NCI-H748 treated with DMSO at 0.1 percent for 48 hours (cell line): ENCODE results near the gene TSPAN32.
"Not testable (repeated sequence)": the region's sequence is repeated elsewhere in the genome, so short reads cannot be mapped to it uniquely, and the experiment has no call there.

Source experiments
- DNase-seq: peaks from one replicate; lab custom pipeline; 2025; lab: John Stamatoyannopoulos, UW

Gene TSPAN32

DNA sequence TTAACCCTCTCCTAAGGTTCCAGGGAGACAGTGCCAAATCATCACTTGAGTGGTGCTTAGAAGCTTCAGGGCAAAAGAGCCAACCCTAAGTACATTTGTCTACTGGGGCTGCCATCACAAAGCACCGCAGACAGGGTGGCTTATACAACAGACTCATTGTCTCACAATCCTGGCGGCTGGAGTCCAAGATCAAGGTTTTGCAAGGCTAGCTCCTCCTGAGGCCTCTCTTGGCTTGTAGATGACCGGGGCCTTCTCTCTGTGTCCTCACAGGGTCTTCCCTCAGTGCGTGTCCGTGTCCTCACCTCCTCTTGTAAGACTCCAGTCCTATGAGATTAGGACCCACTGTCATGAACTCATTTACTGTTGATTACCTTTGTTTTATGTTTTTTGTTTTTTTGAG is 41.2 kb downstream of the TSPAN32 start:
- DNase-seq: no peak

DNA sequence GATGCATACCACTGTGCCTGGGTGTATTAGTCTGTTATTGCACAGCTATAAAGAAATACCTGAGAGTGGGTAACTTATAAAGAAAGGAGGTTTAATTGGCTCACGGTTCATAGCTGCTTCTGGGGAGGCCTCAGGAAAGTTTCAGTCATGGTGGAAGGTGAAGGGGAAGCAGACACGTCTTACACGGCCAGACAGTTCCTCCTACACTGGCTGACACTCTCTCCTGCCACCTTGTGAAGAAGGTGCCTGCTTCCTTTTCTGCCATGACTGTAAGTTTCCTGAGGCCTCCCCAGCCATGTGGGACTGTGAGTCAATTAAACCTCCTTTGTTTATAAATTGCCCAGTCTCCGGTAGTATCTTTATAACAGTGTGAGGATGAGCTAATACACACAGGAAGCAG is 41.7 kb downstream of the TSPAN32 start:
- no peak for DNase-seq

DNA sequence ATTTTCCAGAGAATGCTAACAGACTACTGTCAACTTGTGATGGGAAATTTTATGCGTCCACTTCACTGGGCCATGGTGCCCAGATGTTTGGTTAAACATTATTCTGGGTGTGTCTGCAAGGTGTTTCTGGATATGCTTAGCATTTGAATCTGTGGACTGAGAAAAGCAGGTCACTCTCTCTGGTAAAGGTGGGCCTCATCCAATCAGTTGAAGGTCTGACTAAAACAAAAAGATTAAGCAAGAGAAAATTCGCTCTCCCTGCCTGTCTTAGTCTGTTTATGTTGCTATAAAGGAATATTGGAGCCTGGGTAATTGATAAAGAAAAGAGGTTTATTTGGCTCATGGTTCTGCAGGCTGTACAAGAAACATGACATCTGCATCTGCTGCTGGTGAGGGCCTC is 43.2 kb downstream of the TSPAN32 start:
- DNase-seq: no peak

DNA sequence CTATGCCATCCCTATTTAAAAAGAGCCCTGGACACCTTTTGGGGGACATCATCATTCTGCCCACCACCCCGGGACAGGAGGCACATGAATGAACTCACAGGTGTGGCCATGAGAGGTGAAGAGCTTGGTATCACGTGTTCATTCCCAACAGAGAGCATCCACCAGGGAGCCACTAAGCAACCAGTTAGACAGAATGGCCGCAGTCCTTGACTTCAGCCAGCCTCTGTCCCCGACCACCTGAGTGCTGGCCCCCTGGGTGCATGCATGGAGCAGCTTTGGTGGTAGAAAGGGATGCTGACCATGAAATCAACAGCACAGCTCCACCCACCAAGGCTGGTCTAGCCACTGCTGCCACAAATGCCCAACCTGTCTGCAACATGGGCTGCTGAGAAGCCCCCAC is 44.2 kb downstream of the TSPAN32 start:
- no peak for DNase-seq

DNA sequence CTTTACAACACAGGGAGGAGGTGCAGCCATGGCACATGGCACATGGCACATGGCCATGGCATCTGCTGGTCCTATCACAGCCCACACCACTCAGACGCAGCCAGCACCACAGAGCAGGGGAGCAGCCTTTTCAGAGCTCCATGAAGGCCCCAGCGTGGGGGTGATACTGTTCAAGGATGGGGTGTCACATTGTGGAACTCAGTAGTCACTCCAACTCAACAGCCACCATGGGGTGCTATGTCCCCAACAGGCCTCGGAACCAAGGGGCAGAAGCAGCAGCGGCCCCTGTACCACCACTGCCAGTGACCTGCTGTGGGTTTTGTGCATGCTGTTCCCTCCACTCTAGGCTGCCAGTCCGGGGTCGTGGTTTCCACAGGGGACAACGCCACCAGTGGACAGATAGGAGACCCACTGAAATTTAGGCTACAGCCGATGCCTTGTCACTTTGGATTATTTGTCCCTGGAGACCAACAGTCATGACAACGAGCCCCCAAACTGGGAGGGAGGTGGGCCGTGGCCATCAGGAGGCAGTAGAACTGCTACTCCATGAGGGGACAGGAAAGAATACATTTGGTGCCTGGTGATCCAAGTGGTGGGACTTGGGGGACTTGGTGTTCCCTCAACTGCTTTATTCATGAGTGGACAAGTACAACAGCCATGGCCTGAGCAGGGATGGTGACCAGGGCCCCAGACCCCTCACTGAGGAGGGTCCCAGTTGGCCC is 44.9 kb downstream of the TSPAN32 start:
- no peak for DNase-seq

DNA sequence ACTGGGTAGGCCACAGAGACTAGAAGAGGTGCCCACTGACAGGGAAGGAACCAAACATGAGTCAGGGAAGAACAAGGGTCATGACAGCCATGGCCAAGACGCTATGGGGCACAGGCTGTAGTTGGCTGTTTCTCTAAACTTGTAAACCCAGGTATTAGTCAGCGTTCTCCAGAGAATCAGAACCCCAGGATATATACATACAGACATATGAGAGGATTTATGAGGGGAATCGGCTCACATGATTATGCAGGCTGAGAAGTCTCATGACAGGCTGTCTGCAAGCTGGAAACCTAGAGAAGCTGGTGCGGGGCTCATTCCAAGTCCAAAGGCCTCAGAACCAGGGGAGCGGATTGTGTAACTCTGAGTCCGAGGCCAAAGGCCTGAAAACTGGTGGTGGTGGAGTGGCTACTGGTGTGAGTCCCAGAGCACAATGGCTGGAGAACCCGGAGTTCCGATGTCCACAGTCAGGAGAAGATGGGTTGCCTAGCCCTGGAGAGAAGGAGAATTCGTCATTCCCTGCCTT is 45.6 kb downstream of the TSPAN32 start:
- DNase-seq: no peak

DNA sequence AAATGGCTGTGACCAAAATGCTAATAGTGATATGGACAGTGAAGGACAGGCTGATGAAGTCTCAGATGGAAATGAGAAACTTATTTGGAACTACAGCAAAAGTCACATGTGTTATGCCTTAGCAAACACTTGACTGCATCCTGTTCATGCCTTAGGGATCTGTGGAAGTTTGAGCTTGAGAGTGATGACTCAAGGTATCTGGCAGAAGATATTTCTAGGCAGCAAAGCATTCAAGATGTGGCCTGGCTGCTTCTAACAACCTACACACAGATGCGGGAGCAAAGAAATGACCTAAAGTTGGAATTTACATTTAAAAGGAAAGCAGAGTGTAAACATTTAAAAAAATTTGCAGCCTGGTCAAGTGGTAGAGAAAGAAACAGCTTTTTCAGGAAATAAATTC is 47.2 kb downstream of the TSPAN32 start:
- no peak for DNase-seq

DNA sequence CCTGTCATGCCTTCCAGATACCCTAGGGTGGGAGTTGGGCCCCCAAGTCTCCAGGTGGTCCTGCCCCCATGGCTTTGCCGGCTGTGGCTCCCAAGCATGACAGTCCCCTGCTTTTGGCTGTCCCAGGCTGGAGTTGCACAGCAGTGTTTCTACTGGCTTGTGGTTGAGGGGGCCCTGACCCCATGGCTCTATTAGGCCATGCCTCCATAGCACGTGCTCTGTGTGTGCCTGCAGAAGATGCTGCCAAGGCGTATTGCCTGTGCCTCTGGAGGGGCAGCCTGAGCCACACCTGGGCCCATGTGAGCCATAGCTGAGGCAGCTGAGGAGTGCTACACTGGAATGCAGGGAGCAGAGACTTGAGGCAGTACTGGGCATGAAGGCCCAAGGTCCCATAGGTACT is 49.9 kb downstream of the TSPAN32 start:
- DNase-seq: no peak

DNA sequence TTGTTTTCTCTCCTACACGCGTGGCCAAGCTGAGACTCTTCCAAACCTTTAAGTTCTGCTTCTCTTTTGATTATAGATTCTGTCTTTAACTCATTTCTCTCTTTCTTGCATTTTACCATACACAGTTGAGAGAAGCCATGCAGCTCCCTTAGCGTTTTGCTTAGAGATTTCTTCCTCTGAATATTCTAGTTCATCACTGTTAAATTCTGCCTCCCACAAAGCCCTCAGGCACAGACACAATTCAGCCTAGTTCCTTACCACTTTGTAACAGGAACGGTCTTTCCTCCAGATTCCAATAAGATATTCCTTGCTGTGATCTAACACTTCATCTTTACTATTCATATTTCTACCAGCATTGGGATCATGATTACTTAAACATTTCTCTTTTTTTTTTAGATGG is 50.6 kb downstream of the TSPAN32 start:
- DNase-seq: no peak

DNA sequence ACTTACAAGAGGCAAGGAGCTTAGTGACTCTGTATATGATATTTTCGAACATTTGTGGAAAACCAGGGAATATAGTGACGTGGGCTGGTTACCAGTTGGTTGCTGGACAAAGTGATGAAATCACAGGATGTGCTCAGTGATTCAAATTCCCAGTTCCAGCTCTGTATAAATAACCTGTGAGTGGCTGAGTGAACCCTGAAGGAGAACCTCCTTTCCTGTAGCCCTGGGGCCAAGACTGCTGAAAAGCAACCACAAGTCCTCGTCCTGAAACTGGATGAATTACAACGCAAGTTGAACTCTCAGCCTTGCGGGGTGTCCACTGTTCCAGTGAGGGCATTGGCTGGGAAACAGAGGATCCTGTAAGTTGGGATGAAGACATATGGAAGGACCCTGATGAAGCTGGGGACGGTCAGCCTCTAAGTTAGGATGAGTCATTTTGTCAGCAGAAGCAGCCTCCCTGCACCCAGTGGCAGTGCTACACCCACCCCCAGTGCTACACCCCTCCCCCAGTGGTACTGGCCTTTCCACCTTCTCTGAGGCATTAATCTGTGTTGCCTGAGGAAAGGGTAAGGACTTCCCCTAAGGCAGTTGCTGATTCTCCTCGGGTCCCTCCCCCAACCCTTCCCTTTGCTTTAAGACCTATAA is 53.3 kb downstream of the TSPAN32 start:
- DNase-seq: no peak

DNA sequence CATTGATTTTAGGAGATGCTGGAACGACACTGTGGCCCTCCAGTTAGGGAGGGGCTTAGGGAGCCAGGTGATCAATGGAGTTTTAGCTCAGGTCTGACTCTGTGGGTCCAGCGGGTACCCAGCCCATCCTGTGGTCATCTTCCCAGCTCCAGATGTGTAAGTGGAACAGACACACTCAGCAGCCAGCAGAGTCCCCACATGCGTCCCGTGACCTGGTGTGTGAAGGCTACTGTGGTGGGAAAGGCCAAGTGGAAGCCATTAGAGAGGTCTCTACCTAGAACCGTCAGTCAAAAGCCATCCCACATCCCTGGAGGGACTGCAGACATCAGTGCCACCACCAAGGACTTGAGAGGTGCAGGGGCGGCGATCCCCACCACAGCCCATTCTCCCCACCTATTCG is 55.4 kb downstream of the TSPAN32 start:
- no peak for DNase-seq

DNA sequence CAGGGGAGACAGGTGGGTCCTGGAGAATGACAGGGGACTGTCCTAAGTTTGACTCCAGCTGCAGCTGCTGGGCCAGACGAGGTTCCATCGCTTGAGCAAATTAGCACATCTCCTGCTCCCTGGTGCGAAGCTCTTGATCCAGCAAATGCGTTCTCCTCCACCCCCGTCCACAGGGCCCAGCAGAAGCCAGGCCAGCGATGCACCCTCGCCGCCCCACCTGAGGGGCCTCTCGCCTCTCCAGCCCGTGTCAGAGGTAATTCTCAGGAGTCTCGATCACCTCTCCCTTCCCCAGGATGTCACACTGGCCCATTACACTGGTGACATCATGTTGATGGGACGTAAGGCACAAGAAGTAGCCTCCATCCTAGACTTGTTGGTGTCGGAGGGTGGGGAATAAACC is 55.8 kb downstream of the TSPAN32 start:
- DNase-seq: not testable (repeated sequence)

DNA sequence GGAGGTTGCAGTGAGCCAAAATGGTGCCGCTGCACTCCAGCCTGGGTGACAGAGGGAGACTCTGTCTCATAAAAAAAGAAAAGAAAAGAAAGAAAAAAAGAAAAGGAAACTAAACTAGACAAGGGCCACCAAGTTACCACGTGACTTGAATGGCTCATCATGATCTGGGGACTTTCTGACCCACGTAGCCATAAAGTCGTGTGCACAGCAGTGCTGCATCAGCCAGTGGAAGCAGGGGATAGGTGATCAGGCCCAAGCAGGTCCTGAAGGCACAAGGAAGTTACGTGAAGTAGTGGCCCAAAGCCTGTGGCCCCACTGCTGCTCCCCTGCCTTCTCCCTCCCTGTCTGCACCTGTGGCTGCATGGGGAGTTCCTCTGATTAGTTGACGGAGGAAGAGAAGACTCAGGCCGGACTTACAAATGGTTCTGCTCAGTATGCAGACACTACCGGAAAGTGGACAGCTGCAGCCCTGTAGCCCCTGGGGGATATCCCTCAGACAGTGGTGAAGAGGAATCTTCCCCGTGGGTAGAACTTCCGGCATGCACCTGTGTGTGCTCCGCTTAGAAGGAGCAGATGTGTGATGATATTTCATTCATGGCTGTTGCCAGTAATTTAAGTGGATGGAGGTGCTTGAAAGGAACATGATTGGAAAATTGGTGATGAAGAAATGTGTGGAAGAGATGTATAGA is 57.1 kb downstream of the TSPAN32 start:
- DNase-seq: no peak

DNA sequence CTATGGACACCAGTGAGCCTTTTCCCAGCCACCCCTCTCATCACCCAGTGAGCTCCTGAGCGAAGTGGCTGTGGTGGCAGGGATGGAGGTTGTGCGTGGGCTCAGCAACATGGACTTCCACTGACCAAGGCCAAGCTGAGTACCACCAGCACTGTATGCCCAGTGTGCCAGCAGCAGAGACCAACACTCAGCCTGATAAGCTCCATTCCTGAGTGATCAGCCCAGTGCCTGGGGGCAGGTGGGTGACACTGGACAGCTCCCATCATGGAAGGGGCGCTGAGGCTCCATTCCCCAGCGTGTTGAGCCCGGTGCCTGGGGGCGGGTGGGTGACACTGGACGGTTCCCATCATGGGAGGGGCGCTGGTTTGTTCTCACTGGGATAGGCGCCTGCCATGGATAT is 57.7 kb downstream of the TSPAN32 start:
- no peak for DNase-seq

DNA sequence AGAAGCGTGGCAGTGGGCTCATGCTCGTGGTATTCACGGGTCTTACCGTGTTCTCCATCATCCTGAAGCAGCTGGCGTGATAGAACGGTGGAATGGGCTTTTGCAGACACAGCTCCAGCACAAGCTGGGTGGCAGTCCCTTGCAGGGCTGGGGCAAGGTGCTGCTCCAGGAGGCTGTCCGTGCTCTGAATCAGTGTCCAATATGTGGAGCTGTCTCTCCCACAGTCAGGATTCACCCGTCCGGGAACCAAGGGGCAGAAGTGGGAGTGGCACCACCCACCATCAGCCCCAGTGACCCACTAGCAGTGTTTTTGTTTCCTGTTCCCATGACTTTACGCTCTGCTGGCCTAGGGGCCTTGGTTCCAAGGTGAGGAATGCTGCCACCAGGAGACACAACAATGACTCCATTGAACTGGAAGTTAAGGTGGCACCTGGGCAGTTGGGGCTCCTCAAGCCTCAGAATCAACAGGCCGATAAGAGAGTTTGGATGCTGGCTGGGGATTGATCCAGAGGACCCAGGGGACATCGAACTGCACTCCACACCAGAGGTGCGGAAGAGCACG is 58.3 kb downstream of the TSPAN32 start:
- DNase-seq: no peak

DNA sequence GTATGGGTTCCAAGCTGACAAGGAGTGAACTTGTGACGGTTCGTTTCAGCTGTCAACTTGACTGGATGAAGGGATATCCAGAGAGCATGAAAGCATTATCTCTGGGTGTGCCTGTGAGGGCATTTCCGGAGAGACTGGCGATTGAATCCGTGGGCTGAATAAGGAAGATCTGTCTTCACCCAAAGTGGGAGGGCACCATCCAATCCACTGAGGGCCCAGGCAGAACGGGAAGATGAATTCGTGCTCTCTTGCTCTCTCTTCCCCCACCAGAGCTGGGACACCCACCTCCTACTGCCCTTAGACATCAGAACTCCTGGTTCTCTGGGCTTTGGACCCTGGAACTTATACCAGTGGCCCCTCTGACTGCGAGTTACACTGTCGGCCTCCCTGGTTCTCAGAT is 59.8 kb downstream of the TSPAN32 start:
- DNase-seq: no peak

DNA sequence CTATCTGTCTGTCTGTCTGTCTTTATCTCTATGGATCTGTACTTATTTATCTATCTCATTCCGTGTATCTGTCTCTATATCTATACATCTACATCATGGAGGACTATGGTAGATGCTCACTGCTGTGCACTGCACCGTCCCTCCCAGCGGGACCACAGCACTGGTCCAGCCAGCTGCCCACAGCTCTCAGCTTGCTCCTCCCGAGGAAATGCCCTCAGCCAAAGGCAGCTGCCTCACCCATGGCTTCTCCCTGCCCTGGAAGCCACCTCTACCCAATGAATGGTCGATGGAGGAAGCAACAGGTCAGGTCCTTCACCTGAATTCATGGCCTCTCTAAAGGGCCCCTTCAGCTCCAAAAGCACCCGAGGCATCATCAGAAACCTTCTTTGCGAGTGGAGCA is 60.6 kb downstream of the TSPAN32 start:
- DNase-seq: no peak

DNA sequence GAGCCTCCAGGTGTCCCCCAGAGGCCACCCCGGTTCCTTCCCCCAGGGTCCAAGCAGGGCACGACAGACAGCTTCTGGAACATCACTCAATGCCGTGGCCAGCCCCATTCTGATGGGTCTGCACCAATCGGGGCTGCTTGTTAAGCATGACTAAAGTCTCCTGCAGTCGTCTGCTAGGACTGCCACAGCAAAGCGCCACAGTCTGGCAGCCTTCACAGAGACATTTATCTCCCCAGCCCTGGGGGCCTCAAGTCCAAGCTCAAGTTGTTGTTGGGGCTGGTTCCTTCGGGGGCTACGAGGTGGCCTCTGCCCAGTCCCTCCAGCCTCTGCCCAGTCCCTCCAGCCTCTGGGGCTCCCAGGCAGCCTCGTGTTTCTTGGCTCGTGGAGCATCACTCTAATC is 61.3 kb downstream of the TSPAN32 start:
- DNase-seq: no peak

DNA sequence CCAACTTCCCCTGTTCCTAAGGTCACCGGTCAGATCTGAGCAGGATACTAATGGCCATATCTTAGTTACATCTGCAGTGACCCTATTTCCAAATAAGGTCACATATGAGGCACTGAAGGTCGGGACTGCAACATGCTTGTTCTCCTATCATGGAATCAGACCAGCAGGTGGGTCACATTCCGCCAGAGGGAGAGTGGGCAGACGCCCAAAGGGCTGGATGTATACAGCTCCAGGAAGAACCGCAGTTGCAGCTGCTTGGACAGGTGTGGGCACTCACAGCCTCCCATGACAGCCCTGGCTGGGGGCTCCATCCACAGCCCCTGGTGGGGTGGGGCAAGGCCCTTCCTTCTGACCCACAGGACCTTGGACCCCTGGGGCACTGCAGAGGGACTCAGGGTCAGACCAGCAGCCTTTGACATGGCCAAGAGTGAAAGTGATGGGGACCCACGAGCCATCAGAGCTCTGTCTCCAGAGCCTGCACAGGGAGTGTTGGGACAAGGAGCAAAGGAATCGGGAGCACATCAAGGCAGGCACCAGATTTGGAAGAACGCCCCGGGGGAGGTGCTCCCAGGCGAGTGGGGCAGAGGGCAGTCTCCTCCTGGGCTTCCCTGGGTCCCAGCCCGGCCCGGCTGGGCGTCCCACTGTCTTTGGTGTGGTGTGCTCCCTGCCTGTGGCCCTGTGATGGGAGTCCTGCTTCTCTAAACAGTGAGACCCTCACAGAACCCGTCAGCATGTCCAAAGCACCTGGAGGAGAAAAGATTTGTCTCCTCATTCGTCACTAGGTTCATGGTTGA is 62.0 kb downstream of the TSPAN32 start:
- DNase-seq: no peak

DNA sequence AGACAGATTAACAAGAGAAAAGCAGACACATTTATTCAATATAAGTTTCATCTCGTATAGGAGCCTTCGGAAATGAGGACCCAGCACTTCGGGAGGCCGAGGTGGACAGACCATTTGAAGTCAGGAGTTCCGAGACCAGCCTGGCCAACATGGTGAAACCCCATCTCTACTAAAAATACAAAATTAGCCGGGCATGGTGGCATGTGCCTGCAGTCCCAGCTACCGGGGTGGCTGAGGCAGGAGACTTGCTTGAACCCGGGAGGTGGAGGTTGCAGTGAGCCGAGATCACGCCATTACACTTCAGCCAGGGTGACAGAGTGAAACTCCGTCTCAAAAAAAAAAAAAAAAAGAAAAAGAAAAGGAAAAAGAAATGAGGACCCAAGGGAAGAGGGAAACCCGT is 62.6 kb downstream of the TSPAN32 start:
- not testable (repeated sequence) for DNase-seq

DNA sequence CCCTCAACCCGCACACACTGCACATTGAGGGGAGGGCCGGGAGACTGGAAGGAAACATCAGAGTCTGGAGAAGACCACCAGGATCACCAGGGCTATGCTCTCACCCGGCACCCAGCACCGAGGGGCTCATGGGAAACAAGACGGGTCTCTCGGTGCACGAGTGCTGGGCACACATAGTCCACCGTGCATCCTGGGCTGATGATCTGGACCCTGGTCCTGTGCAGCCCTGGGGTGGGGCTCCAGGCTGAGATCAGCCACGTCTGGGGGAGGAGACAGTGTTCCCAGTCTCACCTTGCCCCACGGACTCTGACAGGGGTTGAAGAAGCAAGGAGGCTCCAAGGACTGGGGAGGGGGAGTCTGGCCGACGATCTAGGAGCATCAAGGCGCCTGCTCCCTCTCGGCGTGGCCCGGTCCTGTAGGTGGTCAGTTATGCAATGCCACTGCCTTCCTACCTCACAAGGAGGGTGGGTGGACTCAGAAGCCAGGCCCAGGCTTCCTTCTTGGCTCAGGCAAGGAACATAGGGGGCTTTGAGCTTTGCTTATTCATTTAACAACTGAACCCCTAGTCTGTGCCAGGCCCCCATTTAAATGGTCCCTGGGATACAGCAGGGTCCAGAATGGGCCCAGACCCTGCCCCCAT is 63.9 kb downstream of the TSPAN32 start:
- DNase-seq: no peak

DNA sequence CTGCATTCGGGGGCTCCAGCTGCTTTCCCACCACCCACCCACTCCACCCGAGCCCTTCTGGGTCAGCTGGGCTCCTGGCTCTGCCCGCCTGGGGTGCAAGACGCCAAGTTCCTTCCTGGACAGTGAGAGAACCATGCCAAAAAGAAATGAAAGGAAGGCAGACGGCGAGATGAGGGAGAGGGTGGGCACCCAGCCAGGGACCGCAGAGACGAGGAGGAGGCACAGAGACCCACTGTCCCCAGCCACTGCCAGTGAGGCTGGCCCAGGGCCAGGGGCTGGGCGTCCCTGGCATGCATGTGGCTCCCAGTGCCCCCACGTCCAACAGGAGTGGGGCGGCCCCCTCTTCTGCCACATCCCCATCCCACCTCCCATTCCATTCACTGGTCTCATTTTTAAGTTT is 64.5 kb downstream of the TSPAN32 start:
- DNase-seq: no peak
